ENCODE data around the gene NXF2. TPM values are rescaled to one million over a fixed set of nuclear protein-coding genes. Genes with fewer than 3 reads are reported as not detected.

NXF2 gene, protein sequence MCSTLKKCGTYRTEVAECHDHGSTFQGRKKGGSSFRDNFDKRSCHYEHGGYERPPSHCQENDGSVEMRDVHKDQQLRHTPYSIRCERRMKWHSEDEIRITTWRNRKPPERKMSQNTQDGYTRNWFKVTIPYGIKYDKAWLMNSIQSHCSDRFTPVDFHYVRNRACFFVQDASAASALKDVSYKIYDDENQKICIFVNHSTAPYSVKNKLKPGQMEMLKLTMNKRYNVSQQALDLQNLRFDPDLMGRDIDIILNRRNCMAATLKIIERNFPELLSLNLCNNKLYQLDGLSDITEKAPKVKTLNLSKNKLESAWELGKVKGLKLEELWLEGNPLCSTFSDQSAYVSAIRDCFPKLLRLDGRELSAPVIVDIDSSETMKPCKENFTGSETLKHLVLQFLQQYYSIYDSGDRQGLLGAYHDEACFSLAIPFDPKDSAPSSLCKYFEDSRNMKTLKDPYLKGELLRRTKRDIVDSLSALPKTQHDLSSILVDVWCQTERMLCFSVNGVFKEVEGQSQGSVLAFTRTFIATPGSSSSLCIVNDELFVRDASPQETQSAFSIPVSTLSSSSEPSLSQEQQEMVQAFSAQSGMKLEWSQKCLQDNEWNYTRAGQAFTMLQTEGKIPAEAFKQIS
- total RNA-seq, result 0.23 TPM

GRCh38 chrX:102246893-102247292 lies at the start of gene NXF2:
Gene NXF2 (plus strand): TSS chrX:102247167. CDS start chrX:102307079, 59,912 bp downstream.

DNA sequence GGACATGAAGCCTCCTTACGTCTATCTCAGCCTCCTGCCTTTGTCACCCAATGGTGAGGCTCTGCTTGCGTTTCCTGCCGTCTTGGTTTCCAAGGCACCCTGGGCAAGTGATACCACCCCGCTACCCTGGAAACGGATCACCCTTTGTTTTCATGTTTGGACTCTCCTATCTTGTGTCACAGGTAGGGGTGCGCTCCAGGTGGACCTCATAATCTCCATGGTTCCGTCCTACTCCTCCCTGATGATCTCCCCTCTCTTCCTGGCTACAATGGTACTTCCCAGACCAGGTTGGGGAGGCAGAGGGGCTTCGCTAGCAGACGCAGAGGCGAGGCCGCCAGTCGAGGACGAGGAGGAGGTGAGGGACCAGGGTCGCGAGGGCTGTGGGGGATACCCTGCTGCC lies 32.0 kb upstream of the NXF2 start, which contains the start of gene TCP11X1:
TCP11X1 (plus strand) TSS at position 316 of the 400 bp plus-strand sequence.

Other genes starting within 250 kb of the NXF2 start
- 41.8 TPM for gene TCEAL2, start 121.5 kb upstream of the NXF2 start, total RNA-seq
- 10.1 TPM for gene TCEAL6, start 104.7 kb upstream of the NXF2 start, total RNA-seq
- gene BEX5, start 91.2 kb upstream of the NXF2 start, total RNA-seq, result 57.9 TPM
- not detected for gene TCP11X1, start 31.9 kb upstream of the NXF2 start, total RNA-seq
- gene NXF2B, start 192.8 kb downstream of the NXF2 start, total RNA-seq, result 0.23 TPM
- gene TCP11X2, start 224.6 kb downstream of the NXF2 start, total RNA-seq, result 1.8 TPM